Measurements from ENCODE around the gene PLEK2.
"Not testable (repeated sequence)": the region's sequence is repeated elsewhere in the genome, so short reads cannot be mapped to it uniquely, and the experiment has no call there.

Gene PLEK2

DNA sequence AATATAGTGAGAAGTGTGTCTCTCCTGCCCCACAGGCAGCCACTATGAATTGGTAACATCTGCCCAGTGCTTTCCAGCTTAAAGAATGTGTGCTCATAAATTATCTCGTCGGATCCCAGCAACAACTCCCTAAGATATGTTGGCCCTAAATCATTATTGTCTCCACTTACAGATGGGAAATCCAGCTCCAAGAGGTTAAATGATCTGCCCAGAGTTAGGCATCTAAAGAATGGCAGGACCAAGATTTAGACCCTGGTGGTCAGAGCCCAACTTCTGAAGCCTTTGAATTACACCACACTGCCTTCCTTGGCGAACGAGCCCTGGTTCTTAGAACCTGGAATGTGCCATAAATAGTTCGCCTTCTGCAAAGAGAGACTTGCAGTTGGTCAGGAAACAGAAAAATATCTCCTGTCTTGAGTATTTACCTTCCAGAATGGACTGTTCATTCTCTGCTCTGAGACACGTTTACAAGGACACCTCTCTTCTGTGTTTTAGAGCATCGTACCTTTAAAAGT is 20.1 kb upstream of the PLEK2 start:
- no peak for DNase-seq
- in situ Hi-C loops (cut with MboI; ENCODE audit: low pct_unique_long_range_greater_than_20kb, low sequenced_read_pairs), result no loop called here

DNA sequence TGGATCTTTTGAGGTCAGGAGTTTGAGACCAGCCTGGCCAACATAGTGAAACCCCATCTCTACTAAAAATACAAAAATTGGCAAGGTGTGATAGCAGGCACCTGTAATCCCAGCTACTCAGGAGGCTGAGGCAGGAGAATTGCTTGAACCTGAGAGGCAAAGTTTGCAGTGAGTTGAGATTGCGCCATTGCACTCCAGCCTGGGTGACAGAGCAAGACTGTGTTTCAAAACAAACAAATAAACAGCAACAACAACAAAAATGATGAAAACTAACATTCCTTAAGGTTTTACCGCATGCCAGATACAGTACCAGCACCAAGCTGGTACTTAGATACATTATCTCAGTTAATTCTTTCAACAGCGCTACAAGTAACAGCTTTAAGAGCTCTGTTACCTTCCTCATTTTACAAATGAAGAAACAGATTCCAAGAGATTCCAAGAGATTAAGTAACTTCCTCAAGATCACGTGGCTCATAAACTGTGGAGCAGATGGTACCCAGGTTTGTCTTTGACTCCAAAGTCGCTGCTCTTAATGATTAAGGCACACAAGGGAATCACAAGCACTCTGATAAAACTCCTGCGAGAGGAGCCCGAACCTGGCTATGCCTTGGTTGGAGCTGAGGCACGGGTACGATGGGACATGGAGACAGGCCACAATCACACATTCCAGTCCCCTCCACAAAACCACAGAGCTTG is 17.7 kb upstream of the PLEK2 start:
- in situ Hi-C loops (cut with MboI; ENCODE audit: low pct_unique_long_range_greater_than_20kb, low sequenced_read_pairs), result no loop called here

DNA sequence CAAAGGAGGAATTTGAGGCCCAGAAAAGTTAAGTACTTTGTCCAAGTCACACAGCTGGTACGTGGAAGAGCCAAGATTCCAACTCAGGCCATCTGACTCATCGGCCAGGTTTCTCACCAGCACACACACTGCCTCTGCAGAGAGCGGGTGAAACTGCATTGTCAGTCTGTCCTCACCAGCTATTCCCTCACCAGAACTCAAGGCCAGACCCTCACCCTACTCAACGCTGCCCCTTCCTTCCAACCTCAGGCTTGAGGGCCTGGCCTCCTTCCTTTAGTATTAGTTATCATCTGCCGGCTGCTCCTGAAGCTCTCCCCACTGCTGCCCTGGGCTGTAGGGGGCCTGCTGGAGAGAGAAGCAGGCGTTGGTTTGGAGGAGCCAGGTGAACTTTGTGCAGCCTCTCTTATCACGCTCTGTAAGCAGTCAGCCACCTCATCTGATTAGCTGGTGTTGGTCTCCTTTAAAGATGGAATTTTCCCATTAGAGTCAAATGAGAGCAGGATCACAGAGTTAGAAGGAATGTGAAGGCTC is 16.6 kb upstream of the PLEK2 start:
- in situ Hi-C loops (cut with MboI; ENCODE audit: low pct_unique_long_range_greater_than_20kb, low sequenced_read_pairs), result no loop called here
- DNase-seq, result no peak

More for the DNA sequence above, 17.7 kb upstream of the PLEK2 start:
- DNase-seq, result no peak

DNA sequence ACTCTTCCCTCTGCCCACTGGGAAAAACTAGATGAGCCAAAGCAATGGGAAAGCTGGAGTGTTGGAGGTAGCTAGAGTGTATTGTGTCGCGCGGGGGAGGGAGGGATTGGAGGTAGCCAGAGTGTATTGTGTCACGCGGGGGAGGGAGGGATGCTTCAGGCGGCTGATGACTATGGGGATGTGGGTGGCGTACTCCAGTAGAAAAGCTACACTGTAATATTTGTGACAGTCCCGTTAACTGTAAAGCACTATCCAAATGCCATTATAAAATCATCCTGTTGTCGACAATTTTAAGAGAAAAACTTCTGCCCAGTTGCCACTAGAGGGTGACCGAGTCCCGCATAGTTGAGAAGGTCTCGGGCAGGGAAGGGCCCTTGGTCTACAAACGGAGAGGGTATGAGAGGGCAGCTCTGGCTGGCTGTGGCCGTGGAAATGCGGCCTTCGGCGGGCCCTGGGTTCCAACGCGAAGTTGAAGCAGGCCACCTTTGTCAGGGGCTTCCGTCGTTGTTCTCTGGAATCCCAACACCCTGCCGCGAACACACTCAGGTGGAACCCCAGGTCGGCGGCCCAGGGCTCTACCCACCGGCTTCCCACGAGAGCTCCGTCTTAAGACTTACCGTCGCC is 15.1 kb upstream of the PLEK2 start:
- in situ Hi-C loops (cut with MboI; ENCODE audit: low pct_unique_long_range_greater_than_20kb, low sequenced_read_pairs), result no loop called here
- DNase-seq, result peak; percentile 63

DNA sequence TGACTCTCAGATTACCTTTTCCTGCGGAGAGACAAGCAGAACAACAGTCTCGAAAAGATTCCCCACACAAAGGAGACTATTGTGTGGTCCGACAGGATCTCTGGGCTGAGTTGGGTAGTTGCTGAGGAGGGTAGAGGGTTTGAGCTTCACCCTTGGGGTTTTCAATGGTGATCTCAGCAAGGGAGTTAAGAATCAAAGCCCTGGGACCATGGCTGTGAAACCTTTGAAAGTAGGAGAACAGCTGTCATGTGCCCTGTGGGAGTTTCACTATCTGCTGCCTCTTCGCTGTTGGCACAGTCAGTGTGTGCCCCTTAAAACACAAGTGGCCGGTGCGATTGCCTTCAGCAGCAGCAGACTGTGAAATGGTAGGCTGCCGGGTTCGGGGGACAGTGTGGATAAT is 14.2 kb upstream of the PLEK2 start:
- no peak for DNase-seq
- in situ Hi-C loops (cut with MboI; ENCODE audit: low pct_unique_long_range_greater_than_20kb, low sequenced_read_pairs), result no loop called here

DNA sequence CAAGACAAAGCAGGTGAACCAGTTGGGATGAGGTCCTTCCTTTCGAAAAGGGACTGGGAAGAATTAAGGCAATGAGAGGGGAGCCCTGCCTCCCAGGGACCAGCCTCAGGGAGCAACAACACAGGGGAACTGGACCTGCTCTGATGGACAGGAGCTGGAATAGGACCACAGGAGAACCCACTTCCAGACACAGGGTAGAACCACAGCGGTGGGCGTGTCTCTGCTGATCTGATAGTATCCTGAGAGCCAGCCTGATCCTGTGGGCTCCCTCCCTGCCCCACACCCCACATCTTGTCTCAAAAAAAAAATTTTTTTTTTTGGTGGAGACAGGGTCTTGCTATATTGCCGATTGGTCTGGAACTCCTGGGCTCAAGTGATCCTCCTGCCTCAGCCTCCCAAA is 13.6 kb upstream of the PLEK2 start:
- in situ Hi-C loops (cut with MboI; ENCODE audit: low pct_unique_long_range_greater_than_20kb, low sequenced_read_pairs), result no loop called here
- no peak for DNase-seq

DNA sequence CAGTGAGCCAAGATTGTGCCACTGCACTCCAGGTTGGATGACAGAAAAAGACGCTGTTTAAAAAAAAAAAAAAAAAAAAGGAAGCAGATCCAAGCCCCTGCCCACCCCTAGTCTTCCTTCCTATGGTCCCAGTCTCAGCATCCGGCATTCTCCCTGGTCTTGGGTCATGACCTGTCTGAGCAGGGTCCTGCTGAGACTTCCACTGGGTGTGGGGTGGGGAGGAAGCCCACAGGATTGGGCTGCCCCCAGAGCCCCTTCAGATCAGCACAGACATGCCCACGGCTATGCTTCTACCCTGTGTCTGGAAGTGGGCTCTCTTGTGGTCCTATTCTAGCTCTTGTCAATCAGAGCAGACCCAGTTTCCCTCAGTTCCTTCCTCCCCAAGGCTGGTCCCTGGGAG is 12.6 kb upstream of the PLEK2 start:
- in situ Hi-C loops (cut with MboI; ENCODE audit: low pct_unique_long_range_greater_than_20kb, low sequenced_read_pairs), result no loop called here

DNA sequence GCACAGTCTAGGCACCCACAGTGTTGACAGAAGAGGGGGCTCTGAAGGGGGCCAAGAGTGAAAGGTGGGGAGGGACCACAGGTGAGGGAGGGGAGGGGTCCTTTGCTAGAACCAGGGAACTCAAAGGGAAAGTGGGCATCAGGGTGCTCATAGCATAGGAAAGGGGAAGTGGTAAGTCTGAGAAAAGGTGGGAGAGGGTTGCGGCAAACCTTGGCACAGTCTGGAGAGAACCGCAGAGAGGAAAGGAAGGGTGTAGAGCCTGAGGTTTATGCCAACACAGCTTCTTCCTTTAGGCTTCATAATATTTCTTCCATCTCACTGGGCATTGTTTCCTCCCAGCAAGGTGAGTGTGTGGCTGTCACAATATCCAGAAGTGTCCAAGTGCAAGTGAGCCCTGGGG is 11.5 kb upstream of the PLEK2 start:
- in situ Hi-C loops (cut with MboI; ENCODE audit: low pct_unique_long_range_greater_than_20kb, low sequenced_read_pairs), result no loop called here
- peak; percentile 84 for DNase-seq

More for the DNA sequence above, 12.6 kb upstream of the PLEK2 start:
- DNase-seq, result peak; percentile 21

DNA sequence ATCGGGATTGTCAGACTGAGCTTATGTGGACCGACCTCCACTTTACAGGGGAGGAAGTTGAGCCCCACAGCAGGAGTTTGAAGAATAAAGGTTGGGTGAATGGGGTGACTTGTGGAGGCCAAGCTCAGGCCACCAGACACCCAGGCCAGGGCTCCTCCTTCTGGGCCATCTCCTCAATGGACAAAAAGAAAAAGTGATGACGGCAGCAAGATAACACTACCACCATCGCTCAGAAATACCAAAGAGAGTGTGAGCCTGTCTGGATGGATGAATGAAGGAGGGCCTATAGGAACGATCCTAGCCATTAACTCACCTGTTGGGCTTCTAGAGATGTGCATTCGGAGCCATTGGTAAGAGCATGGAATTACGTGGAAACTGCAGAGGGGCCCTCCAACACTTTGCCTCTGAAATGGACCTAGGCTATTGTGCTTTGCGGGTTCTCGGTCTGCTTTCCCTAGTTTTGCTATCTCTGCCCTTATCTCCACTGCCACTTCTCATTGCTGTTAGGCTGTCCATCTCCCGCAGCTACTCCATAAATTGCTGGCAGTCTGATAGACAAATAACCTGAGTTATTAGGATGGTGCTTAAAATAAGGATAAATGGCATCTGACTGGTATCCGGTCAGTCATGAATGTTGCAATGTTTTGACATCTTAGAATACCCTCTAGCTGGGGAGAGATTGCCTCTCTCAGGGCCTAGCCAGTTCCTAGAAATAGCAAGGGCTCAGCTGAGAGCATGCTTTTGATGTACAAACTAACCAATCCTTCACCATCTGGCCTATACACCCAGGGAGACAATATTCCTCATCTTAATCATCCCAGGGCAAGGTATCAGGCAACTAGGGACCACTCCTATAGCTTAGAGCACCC is 9.6 kb upstream of the PLEK2 start:
- DNase-seq, result no peak
- in situ Hi-C loops (cut with MboI; ENCODE audit: low pct_unique_long_range_greater_than_20kb, low sequenced_read_pairs), result no loop called here

DNA sequence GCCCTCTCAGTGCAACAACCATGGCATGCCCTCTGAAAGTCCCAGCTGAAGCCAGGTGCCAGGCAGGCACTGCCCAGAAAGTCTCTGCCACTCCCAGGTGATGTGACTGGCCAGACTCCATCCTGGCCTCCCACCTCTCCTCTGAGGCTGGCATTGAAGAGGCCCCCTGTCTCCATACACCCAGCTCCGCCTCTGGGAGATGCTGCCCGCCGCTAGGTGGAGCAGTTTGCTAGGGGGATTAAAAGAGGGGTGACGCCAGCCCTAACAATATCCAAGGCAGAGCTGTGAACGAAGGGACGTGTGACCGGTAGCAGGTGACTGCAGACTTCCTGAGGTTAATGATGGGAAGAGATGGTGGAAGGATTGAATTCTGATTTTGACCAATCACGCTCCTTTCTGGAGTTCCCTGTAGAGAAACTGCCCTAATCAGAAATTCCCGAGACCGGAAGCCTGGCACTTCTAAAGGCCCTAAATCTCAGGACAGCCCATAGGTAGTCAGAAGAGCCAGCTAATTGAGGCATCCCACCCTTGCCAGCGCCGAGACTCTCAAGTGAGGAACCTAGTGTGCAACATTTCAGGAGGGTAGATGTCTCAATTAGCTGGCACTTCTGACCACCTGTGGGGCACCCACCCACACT is 8.3 kb upstream of the PLEK2 start:
- in situ Hi-C loops (cut with MboI; ENCODE audit: low pct_unique_long_range_greater_than_20kb, low sequenced_read_pairs), result no loop called here
- DNase-seq, result peak; percentile 70

DNA sequence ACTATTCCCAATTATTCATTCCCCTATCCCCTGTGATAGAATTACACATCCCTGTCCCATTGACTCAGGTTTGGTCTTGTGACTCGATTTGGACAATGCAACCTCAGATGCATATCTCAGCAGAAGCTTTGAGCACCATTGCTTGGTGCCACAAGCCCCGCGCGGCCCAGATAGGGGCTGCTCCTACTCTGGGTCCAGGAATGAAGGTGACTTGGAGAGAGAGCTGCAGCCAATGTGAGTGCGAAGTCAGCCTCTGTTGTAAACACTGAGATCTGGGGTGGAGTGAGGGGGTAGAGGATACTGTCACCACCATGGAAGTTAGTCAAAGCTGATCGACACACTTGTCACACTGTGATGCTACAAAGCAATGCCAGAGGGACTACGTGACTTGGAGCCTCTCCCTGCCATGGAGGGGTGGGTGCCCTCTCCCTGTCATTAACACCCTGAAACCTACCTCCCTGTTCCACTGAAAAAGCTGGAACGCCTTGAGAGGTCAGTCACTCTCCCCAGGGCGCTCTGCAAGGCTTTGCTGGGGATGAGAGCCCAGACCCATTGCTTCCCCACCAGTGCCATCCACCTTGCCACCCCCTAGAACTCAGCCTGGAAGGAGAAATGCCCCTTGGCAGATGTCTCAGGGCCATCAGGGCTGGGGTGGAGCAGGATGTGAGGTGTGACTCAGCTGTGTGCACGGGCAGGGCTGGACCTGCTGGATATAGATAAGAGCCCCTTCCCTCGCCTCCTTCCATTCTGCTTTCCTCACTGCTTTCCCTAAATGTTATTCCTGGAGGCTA is 6.6 kb upstream of the PLEK2 start:
- no peak for DNase-seq
- in situ Hi-C loops (cut with MboI; ENCODE audit: low pct_unique_long_range_greater_than_20kb, low sequenced_read_pairs), result no loop called here

DNA sequence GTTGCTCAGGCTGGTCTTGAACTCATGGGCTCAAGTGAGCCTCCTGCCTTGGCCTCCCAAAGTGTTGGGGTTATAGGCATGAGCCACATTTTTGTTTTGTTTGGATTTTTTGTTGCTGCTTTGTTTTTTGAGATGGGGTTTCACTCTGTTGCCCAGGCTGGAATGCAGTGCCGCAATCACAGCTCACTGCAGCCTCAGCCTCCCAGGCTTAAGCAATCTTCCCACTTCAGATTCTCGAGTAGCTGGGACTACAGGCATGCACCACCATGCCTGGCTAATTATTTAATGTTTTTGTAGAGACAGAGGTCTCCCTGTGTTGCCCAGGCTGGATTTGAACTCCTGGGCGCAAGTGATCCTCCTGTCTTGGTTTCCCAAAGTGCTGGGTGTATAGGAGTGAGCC is 5.7 kb upstream of the PLEK2 start:
- DNase-seq, result no peak
- in situ Hi-C loops (cut with MboI; ENCODE audit: low pct_unique_long_range_greater_than_20kb, low sequenced_read_pairs), result no loop called here

DNA sequence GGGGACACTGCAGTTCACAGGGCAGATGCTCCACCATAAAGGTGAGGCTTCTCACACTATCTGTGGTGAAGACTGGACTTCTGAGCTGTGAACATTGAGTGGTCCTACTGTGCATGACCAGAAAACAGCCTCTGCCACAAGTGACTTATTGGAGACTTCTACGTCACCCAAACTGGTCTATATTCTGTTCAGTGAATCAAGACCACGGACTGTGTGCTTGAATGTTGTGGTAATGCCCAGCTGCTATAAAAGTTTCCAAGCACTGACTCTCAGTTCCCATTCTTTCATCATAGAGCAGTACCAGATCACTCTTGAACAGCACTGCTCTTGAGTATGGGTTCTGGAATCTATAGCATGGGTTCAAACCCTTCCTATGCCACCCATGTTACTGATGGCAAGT is 4.8 kb upstream of the PLEK2 start:
- in situ Hi-C loops (cut with MboI; ENCODE audit: low pct_unique_long_range_greater_than_20kb, low sequenced_read_pairs), result no loop called here
- DNase-seq, result no peak

DNA sequence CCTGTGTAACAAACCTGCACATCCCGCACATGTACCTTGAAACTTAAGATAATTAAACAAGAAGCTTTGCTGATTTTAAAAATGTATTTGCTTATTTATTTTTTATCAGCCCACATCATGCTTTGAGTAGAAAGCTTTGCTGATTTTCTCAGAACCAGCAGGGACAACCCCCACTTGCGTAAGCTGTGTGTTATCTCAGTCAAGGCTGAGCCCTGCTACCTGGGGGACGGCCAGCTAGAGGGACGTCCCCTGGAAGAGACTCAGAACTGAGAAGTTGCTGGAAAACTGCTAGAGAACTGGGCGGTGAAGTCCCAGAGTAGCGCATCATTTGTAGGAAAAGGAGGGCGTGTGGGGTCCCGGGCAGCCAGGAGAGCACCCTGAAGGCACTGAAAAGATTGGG is 4.1 kb upstream of the PLEK2 start:
- in situ Hi-C loops (cut with MboI; ENCODE audit: low pct_unique_long_range_greater_than_20kb, low sequenced_read_pairs), result no loop called here
- no peak for DNase-seq

DNA sequence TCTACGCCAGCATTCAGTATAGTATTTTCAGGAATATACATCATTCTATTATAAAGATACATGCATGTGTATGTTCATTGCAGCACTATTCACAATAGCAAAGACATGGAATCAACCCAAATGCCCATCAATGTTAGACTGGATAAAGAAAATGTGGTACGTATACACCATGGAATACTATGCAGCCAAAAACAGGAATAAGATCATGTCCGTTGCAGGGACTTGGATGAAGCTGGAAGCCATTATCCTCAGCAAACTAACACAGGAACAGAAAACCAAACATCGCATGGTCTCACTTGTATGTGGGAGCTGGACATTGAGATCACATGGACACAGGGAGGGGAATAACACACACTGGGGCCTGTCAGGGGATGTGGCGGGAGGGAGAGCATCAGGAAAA is 3.6 kb upstream of the PLEK2 start:
- not testable (repeated sequence) for DNase-seq

DNA sequence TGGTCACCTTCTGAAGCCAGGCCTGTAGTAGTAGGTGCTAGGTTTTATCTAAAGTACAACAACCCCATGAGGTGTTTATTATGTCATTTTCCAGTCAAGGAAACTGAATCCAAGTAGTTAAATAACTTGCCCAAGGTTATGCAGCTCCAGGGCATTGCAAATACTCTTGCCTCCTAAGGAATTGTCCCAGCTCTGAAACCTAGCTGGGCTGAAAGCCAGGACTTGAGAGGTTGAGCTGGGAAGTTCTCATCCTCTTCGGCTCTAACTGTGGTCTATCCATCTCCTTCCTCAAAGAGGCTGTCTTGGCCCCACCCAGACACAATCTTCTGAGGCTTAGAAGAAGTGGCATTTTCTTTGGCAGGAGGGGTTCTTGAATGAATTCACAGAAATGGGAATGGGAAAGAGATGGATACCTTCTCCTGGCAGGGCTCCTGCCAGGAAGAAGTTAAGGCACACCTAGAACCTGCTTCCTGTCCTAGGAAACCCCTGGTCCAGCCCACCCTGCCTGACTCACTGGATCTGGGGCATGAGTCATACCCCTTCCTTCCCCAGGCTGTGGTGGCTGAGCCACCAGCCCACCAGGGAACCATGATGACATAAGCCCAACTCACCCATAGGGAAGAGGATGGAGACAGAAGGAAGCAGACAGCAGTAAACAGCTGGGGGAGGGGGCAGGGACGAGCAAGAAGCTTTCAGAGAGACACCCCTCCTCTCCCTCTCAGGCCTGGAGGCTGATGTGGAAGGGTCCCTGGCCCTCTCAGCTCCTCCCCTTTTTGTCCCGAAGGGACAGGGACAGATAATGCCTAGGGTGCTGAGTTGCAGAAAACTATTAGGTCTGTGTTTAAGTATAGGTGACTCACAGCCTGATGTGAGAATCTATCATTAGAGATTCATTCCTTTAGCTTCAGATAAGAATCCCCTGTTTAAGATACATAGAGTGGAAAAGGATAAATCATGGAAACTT is 2.1 kb upstream of the PLEK2 start:
- in situ Hi-C loops (cut with MboI; ENCODE audit: low pct_unique_long_range_greater_than_20kb, low sequenced_read_pairs), result no loop called here
- DNase-seq, result peak; percentile 77

More for the DNA sequence above, 3.6 kb upstream of the PLEK2 start:
- in situ Hi-C loops (cut with MboI; ENCODE audit: low pct_unique_long_range_greater_than_20kb, low sequenced_read_pairs), result not testable (repeated sequence)

DNA sequence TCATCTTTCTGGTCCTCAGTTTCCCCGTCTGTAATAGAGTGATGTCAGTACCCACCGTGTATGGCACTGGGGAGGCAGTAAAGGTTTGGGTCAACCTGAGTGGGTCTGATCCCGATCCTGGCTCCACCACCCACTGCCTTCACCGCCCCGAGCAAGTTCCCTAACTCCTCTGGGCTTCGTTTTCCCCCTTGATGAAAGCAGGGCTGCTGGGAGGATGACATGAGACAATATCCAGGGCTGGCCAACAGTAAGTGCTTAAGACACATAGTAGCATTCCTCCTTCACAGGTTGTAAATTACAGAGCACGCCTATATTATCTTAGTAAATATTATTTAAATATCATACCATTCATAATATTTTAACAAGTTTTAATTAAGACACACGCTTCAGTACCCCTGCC is 595 bp downstream of the PLEK2 start:
- in situ Hi-C loops (cut with MboI; ENCODE audit: low pct_unique_long_range_greater_than_20kb, low sequenced_read_pairs), result no loop called here
- no peak for DNase-seq
